ENCODE data around the gene PPP1R12B.
"Not testable (repeated sequence)": the region's sequence is repeated elsewhere in the genome, so short reads cannot be mapped to it uniquely, and the experiment has no call there.

The PPP1R12B gene

DNA sequence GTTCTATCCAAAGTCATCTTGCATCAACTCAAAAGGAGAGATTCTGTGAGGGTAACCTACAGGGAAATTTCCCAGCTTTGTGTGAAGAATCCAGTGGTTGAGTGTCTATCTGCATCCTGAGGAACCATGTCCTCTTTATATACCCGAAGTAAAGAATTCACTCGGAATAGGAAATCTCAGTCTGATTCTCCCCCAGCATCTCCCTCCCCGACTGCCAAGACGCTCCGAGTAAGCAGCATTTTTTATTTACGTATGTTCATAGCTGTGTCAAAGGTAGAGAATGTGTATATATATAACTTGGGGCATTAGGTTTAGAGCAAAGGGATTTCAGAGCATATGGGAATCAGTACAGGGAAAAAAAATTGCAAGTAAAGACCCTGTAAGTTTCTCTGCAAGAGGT lies 191.5 kb downstream of the PPP1R12B start:
- no peak for DNase-seq

DNA sequence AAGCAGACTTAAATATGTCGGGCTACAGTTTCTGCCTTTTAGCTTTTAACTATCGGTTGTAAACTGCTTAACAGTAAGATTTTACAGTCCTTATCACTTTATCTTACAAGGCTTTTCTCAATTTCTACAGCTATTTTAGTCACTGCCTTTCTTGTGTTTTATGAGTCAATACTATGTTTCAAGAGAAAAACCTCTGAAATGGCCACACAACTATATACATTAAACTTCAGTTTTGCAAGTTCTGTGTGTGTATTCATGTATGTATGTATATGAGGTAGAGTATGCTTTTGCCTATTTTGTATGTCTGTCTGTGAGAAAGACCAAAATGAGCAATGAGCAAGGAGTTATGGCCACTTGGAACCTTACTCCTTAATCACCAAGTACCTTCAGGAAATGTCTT lies 191.9 kb downstream of the PPP1R12B start:
- DNase-seq = no peak

DNA sequence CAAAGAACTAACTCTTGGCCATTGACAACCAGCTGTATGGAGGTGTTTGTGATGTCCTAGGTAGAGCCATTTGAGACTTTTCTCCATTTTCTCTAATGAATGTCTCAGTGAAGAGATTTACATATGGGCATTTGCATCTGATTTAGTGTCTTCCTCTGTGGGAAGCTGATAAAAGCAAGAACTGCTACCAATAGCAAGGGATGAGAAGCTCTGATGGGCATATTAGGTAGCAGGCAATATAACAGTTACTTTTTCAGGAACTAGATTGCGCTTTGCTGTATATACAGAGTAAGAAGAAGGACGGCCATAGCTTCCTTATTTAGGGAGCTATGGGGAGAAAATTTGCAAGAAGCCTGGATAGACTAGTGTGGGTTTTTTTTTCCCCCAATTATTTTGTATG lies 192.4 kb downstream of the PPP1R12B start:
- DNase-seq = not testable (repeated sequence)

DNA sequence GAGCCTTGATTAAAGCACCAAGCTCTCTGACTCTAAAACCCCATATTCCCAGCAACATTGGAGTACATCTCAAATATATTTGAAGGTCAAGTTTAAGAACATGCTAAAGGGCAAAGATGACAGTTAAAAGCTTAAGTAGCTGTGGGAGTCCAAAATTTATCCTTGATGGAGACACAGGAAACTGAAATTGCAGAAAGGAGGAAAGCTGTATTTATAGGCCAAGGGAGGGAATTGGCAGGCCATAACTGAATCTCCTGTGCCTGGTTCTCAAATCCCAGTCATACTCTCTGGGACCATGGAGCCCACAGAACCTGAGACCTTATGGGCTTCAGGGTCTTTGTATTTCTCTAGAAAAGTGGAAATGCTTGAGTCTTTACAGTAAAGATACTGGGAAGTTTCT lies 193.9 kb downstream of the PPP1R12B start:
- not testable (repeated sequence) for DNase-seq

DNA sequence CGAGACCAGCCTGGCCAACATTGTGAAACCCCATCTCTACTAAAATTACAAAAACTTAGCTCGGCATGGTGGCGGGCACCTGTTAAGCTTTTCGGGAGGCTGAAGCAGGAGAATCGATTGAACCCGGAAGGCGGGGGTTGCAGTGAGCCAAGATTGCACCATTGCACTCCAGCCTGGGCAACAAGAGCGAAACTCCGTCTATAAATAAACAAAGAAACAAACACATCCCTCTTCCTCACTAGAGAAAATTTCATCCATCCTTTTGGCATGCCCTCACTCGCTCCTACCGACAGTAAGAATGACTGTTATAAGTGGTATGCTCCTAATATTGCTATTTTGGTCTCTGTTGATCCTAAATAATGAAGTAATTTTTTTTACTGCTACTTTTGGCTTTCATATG lies 195.0 kb downstream of the PPP1R12B start:
- DNase-seq = not testable (repeated sequence)

DNA sequence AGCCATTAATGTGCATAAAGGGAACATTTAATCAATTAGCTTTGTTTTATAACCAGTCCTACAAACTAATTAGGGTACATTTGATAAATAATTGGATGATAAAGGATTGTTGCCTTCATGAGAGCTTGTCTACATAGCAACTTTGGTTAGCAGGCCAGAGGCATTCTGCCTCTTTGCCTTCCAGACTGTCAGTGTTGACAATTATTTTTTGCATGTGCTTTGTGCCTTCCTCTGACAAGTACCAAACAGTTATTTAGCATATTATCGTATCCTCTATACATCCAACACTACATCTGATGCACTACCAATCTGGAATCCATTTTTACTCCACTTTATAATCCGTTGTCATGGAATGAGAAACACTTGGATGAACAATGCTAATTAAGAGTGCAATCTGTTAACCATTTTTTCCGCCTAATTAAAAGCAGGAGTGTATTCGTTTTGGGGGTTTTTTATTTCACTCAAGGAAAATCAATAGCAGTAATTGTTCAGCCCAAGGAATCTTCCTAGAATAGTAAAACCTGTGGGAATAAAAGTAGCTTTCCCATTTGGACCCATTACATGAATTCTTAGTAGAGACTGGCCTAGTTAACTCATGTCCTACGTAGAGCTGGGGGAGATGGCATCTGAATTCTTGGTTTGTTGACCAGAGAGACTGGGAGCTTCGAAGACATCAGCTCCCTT lies 196.4 kb downstream of the PPP1R12B start:
- not testable (repeated sequence) for DNase-seq

DNA sequence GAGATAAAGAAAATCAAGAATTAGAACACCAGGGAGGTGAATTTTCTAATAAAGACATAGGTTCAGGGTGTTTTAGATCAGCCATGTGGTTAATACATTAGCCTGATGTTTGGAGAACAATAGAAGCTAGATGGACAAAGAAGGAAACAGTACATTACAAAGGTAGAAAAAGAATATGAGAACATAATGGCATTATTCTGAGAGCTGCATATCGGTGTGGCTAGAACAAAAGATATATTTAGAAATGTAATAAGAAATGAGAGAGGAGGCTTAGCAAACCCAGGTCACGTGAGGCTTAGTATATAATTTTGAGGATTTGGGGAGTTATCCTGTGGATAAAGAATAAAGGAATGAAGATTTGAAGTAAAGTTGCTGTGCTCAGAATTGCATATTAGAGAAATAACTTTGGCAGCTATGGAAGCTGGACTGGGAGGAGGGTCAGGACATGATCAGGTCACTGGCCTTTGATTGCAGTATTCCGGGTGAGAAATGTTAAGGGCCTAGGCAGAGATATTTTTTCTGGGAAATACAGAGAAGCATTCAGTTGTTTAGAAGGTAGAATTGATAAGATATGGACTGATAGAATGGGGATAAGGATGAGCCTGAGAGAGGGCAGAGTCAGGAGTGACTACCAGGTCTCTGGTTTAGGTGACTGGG lies 197.3 kb downstream of the PPP1R12B start:
- not testable (repeated sequence) for DNase-seq

DNA sequence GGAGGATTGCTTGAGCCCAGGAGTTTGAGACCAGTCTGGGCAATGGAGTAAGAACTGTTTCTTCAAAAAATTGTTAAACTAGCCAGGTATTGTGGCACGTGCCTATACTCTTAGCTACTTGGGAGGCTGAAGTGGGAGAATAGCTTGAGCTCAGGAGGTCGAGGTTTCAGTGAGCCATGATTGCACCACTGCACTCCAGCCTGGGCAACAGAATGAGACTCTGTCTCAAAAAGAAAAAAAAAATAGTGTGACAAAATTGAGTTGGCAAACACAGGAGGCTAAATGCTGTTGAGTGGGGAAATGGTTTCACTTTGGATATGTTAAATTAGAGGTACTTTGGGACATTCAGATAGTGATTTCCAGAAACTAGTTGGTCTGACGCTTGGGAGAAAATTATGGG lies 197.9 kb downstream of the PPP1R12B start:
- DNase-seq = not testable (repeated sequence)

DNA sequence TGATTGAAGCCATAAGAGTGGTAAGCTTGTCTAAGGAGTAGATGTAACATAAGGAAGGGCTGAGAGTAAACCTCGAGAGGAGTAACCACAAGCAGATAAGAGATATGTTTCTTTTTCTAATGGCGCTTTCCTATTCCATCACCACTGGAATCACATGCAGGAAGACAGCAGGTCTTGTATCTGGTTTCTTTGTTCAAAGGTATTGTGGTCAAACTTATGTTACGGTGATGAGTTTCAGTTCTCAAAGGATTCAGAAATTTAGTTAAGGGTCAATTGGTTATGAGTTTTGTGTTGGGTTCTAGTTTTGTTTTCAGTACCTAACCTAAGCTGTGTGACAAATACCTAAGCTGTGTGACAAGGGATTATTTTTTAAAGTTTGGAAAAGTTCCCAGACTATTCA lies 198.3 kb downstream of the PPP1R12B start:
- DNase-seq = not testable (repeated sequence)

DNA sequence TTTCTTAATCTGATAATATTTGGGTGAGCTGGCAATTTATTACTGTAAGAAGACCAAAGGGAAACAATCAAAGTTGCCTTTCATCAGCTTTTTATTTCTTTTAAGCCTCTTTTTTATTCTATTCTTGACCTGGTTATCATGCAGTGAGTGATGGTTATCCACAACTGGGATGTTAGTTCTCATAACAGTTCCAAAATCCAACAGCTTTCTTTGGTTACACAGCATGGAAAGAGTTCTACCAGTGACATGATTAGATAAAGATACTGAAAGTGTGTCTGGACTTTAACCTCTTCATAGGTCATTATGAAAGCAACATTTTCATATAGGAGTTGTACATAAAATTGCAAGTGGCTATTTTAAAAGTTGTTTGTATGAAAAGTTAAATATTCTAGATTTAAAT lies 198.7 kb downstream of the PPP1R12B start:
- DNase-seq = no peak

DNA sequence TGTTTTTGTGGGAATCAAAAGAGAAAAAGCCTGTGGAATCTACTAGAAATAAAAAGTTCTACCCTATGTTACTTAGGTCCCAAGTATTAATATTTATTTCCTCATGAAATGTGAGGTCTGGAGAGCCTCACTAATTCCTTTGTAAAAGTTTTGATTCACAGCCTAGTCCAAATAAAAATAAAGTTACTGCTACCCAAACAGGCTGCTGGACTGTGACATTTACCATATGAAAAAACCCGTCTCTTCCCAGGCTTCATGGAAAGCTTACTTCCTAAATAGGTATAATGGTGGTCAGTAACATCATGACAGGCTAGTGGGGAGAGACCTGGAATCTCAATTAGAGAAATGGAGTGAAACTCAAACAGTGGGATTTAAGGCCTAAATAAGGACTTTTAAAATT lies 201.6 kb downstream of the PPP1R12B start:
- not testable (repeated sequence) for DNase-seq

DNA sequence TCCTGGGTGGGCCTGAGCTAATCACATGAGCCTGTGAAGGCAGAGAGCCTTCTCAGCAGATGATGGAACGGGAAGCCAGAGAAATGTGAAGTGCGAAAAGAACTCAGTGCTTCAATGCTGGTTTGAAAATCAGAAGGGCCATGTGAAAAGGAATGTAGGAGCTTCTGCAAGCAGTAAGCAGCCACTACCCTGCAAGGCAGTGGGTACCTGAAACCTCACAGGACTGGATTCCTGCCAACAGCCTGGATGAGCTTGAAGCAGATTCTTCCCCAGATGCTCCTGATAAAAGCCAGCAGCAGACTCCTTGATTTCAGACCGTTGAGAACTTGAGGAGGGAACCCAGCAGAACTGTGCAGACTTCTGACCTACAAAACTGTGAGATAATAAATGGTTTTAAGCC lies 203.2 kb downstream of the PPP1R12B start:
- no peak for DNase-seq

DNA sequence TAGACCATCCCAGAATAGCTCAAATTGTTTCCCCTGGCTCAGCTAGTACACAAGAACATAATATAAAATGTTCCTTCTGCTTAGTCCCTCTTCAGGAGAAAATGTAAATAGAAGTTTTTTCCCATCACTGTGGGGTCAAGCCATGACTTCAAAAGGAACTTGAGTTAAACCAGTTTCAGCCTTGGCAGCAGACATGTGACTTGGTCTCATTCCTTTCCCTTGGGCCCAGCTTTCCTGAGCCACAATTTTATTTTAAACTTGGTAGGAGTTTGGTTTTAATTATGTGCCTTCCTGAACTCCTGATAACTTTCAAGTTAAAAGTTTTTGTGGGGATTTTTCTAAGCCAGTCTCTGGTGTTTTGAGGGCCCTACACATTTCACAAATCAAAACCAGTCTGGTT lies 204.1 kb downstream of the PPP1R12B start:
- DNase-seq = not testable (repeated sequence)

DNA sequence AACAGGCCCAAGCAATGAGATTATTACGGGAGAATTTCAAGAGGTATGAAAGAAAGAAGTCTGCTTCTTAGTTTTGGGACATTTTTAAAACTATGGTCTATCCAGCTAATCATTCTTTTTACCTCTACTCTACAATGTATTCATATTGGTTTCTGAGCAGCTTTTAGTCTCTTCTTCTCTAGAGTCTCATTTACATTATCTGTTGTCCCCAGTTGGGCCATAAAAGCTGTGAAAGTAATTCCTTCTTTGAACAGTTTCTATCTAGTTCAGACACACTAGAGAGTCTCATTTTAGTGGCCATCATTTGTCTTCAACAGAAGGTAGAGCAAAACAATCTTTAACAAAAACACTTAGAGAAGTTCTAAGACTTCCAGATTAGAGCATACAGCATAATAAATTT lies 204.6 kb downstream of the PPP1R12B start:
- not testable (repeated sequence) for DNase-seq

DNA sequence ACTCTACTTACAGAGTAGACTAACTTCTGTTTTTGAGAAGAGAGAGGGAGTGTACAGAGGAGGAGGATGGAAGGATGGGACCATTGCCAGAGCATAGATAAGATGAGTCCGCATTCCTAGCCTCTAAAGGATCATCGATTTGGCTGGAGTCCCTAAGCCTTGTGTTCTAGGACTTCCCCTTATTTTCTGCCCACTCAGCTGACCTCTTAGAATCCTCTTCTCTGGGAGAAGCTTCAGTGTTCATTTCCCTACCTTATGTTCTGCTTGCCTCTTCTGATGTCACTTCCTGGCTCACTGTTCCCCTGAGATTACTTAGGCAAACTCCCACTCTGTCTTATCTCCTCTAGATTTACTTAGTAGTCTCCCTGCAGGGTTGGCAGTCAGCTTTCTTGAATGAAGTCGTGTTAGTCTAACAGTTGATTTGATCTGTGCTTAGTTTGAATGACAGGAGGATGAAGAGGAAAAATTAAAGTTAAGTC lies 205.1 kb downstream of the PPP1R12B start:
- no peak for DNase-seq

DNA sequence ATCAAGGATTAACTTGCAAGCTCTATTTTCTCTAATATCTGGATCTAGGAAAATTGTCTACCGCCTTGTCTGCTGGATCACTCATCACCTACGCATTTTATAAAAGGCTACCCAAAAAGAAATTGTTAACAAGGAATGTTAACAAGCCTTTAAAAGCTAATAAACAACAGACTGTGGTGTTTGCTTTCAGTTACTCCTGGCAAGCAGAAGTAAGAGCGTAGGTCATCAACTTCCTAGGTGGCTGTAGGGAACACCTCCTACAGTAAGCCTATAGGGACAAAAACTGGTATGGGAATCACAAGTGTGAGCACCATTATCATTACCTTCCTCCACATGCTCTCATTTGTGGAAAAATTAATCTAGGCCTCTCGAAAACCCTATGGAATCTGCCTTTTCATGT lies 206.1 kb downstream of the PPP1R12B start:
- DNase-seq = not testable (repeated sequence)

DNA sequence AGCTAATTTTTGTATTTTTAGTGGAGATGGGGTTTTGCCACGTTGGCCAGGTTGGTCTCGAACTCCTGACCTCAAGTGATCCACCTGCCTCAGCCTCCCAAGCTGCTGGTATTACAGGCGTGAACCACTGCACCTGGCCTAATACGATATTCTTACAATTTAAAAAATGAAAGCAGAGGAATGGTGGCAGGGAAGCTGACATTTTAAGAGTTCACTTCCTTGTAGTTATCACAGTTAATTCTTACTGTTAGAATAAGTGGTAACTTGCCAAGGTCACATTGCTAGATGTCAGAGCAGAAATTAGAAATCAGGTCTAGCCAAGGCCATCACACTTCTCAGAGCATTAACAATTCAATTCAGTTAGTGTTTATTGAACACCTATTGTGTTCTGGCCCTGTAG lies 207.5 kb downstream of the PPP1R12B start:
- not testable (repeated sequence) for DNase-seq

DNA sequence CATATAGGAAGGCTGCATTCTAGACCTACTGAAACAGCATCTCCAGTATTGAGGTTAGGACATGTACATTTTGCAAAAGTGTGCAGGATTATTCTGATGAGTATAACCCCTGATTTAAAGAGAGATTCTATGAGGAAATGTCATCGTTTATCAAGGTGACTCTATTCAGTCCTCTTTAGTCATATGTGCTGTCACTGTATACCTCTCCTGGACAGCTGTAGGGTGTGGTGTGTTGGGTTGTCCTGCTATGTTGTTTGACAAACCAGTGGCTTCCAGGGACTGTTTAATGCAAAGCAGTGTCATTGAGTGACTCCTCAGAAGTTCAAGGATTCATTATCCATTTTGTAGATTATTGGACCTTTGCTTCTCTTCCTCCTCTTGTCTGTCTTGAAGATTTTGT lies 209.2 kb downstream of the PPP1R12B start:
- DNase-seq = not testable (repeated sequence)

DNA sequence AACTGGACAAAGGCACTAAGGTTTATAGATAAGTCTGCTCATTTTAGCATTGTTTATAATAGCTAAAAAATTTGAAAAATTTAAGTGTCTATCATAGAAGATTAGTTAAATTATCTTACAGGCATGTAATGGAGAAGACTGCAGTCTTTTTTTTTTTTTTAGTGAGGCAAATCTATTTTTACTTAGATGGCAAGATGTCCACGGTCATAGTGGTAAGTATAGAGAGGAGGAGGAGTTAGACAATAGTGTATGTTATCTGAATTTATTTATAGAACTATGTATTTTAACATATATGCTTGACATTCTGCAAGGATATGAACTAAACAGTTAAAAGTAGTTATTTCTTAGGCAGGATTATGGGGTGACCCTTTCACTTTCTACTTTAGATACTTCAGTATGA lies 212.7 kb downstream of the PPP1R12B start:
- no peak for DNase-seq

DNA sequence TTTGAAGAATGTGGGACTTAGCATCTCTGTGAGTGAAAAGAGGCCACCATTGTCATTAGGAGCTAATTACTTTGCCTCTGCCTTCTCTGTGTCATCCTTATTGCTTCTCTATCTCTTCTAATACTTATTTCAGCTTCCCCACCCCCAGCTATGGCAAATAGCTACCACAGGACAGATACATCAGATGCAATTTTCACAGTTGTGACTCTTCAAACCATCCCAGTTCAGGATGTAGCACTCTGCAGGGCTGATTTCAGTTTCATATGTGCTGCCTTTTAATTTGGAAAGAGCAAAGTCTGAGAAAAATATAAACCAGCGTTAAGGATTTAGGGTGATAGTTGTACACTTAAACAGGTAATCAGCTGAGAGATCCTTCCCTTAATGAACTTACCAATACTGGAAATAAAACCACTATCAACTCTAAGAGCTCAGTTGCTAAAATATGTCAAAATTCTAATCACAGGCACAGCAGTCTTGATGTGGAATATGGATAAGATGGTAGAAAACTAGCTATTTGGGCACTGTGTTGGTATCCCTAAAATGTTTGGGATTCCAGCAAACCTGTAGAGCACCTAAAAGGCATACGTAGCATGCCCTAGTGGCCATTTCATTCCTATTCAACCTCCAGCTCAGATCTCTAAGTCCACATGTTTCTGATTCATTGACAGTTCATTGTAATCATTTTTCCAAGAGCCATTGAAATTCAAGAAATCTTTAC lies 213.4 kb downstream of the PPP1R12B start:
- DNase-seq = no peak

DNA sequence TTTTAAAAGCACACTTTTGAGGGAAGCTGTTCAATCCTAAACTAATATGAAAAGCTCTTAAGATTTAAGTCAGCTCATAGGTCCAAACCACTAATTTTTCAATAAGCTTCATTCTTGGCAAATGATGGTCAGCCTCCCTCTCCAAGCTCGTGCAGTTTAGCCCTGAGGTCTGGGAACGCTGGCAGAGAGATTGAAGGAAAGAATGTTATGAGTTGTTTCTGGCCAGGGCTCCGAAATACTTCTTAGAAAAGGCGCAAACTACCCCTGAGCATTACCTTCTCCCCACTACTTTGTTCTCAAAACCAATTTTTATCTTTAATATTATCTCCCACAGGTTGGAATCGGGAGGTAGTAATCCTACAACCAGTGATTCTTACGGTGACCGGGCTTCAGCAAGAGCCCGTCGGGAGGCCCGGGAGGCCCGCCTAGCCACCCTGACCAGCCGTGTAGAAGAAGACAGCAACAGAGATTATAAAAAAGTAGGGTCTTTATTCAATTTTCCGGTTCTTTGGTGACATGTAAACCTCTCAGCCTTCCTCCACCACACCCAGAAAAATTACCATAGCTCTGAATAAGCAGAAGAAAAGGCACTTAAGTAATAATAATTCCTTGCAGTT lies 214.1 kb downstream of the PPP1R12B start:
- DNase-seq = no peak

DNA sequence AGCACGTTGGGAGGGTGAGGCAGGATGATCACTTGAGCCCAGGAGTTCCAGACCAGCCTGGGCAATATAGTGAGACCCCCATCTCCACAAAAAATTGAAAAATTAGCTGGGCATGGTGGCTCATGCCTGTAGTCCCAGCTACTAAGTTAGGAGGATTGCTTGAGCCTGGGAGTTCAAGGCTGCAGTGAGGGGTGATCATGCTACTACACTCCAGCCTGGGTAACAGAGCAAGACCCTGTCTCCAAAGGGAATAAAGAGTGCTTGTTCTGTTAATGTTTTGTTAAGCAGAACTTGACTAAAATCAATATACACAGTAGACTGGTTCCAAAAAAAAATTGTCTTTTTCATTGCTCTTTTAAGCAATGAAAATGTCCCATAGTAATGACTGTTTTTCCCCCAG lies 215.3 kb downstream of the PPP1R12B start:
- no peak for DNase-seq

DNA sequence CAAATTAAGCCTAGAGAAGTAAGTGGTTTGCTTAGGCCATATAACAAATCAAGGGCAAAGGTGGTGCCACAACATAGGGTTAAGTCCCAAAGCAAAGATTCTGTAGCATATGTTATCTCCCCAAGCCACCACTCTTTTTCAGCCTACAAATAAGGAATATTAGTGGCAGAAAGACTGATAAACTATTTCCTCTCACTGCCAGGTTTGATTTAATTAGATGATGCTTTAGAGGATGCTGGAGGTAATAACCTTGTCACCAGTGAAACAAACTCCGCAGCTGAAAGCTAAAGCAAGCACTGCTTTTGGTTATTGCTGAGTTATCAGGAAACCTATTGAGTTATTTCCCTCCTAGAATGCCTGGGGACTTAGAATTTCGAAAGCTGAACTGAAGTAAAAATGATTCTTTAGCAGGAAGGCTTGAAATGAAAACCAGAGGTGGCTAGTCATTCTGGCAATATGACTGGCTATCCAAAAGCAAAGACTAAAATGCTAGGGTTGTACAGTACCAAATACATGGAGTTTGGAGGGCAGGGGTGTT lies 216.5 kb downstream of the PPP1R12B start:
- DNase-seq = no peak
